Stimulated activated CD4-positive, alpha-beta T cell treated with anti-CD3 and anti-CD28 coated beads, Interleukin-2, amount 100 ng/mL, for 4 hours (primary cell): ENCODE measurements around the gene TTC13.

ENCODE experiments used
- DNase-seq: peaks from one replicate; pipeline ENCODE4 v3.0.0-alpha.2; 2020; ENCODE audit warnings: low read depth

Gene TTC13

DNA sequence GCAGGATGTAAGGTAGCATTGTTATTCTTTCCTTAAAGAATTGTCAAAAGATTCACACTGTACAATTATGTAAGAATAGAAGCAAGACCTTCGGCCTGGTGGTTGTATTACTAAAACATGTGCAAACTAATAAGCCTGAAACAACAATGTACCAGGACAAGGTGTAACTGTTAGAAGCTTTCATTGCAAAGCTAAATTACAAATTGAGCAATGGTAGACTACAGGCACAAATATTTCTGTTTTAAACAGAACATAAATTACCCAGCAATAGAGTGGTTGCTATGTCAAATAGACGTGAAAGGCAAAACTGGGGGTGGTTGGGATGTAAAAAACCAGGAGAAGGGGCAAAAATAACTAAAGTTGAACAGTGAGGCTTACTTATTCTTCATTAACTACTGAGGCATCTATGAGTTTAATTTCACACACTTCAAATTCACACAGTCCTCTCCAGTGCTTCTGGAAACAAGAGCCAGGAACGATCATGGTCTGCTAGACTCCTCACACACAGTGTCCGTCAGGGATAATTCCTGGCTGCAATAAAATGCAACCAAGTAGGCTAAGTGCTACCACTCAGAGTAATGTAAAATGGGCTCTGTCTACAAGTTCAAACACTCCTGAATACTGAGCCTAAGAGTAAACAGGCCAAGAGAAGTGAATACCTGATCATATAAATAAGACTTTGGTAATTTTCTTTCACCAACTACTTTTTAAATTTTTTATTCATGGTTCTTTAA is 71.0 kb downstream of the TTC13 start:
- DNase-seq: no peak

DNA sequence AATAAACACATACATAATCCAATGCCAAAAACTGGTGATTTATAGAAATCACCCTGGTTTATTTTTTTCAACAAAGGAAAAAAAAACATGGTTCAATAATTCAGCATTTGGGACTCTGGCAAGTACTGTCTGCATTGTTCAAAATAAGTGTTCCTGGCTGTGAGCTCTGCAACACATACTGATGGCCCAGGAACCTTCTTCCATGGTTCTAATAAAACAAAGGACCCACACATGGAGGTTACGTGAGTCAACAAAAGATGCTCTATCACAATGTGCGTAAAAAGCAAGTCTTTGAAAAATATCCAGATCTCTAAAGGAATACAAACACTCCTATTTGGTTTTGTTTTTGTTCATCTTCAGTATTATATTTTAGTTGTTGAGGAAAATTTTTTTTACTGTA is 72.4 kb downstream of the TTC13 start:
- no peak for DNase-seq

DNA sequence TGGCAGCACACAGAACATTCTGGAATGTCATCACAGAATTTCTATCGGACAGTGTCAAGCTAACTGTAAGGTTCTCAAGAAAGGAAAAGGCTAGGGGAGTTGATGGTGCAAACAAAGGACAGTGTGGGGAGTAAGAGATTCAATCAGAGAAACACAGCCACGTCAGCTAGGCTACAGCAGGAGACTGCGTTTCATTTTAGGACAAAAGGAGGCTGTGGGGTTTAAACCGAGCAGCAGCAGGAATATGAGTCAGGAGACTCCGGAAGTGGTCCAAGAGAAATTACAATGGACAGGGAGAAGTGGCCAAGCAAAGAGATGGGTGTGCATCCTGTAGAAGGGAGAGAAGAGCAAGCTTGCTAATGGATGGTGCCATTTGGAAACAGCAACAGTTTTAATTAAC is 72.9 kb downstream of the TTC13 start:
- no peak for DNase-seq

DNA sequence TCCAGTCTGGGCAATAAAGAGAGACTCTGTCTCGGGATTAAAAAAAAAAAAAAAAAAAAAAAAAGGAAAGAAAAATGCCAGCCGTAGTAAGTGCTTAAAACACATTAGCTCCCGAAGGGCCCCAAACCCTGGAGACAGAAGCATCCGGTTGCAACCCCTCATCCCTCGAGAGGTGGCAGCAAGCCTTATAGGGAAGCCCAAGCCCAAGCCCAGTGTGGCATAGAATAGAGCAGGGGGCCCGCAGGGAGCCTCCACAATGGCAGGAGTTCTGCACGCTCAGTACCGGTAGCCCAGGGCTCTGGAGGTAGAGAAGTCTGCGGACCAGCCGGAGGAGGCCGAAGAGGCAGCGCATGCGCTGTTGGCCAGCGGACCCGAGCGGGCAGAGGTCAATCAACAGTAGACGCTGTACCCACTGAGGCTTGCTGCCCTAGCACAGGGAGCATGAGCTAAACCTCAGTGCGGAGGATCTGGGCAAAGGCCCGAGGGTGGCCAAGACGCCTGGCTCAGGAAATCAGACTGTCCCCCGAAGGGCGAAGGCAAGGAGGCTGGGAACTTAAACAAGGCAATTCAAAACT is 76.2 kb downstream of the TTC13 start:
- DNase-seq: no peak

DNA sequence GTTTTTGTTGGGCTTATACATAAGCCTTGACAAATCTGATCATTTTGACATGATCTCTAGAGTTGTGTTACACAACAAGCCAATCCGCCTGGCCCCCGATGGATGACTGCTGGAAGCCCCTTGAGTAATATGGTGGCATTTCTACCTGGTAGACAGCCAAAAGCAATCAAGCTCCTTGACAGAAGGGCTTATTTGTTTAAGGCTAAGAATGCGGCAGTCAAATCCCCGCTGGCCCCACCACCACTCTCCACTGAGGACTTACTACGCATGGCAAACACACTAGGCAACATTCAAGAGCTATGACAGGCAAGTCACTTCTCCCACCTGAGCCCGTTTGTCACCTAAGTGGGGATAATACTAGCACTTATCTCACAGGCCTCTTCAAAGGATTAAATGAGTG is 77.0 kb downstream of the TTC13 start:
- DNase-seq: no peak

DNA sequence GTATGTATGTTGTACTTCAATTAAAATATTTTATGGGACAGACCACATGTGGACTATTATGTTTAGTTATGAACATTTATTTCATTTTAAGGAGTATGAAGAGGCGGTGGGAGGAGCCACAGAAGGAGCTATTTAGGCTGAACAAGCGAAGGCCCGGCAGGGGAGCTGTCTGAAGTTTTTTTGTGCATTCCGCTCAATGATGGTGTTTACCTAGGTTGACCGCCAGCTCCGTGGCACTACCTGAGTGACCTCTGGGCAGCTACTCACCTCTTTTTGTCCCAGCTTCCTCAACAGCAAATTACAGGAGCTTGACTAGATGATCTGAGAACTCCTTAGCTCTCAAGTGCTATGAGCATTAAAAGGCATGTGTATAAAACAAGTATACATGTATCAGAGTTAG is 77.7 kb downstream of the TTC13 start:
- DNase-seq: no peak

DNA sequence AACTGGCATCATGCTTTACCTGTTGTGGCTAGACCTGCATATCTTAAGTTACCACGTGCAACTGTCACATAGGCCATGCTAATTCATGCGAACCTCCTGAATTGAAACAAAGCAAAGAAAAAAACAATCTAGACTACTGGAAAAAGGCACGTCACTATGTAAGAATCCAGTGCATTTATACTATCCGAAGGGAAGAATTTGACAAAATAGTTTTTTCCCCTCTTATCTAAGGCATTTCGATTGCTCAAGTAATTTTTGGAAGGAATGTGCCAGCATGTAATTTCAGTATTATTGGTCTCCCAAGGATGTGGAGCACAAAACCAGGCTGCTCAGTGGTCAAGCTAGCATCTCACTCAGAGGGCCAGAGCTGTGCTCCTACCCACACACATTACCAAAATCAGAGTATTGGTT is 78.8 kb downstream of the TTC13 start:
- DNase-seq: no peak

DNA sequence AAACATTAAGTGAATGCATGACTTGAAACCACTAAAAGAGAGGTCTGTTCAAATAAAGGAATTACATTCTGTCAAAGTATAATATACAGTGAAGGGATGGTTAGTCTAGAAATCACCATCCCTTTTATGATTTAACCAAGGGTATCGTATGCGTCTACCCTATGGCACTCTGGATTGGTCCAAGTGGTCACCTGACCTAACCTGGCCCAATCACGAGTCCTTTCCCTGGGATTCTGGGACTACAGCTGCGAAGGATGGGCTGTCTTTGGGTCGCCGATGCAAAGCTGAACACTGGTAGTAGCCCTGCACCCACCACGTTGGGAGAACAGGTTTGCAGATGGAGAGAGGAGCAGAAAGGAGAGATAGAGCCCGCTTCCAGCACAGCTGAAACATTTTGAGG is 79.9 kb downstream of the TTC13 start:
- DNase-seq: no peak

DNA sequence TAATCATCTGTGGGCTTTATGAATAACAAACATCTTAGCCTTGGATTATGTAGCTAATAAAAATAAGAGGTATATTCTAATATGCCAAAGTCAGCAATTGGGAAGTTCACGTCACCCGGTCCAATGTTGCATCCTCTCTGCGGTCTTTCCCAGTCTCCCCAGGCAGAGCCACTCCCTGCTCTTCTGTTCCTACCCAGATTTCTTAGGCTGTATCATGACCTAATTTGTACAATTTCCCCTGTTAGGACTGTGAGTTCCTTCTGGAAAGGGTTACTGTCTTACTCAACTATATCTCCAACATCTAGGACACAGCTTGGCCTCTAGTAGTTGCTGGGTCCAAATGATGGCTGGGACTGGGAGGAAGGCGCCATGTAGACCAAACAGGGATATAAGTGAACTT is 80.5 kb downstream of the TTC13 start:
- no peak for DNase-seq

DNA sequence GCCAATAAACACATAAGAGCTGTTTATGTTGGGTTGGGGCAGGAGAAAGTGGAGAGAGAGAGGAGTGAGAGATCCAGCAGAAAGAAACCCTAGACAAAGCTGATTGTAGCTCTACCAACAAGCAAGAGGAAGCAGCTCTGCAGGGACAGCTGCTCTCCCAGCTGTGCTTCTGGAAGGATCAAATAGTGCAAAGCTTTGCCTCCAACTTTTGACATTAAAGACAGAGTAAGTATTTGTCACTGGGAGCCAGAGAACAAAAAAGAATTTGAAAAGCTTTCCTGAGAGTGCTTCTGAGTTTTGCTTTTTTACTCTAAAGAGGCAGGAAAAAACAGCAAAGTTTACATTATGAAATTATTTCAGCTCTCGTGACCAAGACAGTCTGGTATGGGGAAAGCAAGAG is 81.9 kb downstream of the TTC13 start:
- DNase-seq: no peak

DNA sequence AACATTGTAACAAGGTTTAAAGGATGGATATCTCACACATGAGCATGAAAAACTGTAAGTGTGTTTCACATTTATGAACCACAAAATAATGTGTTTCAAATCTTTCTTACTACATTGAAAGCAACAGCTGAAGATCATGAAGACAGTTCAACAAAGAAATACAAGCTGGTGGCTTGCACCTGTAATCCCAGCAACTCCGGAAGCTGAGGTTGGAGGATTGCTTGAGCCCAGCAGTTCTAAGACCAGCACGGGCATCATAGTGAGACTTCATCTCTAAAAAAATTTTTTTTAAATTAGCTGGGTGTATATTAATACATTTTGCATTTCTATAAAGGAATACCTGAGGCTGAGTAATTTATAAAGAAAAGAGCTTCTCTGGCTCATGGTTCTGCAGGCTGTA is 83.2 kb downstream of the TTC13 start:
- no peak for DNase-seq

DNA sequence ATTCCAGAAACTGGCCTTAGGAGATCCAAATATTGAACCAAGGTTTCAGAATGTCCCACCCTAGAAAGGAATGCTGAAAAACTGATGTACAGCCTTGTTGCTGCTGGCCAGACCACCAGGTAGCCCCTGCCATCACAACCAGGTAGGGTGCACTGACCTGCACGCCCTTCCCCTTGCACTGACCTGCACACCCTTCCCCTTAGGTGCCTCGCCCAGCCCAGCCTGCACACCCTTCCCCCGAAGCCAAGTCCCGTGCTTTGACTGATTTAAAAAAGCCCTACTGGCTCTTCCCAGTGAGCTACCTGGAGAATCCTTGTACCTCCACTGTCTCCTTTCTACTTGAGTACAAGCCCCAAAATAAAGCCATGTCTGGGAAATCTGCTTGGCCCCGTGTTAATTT is 84.0 kb downstream of the TTC13 start:
- DNase-seq: no peak

DNA sequence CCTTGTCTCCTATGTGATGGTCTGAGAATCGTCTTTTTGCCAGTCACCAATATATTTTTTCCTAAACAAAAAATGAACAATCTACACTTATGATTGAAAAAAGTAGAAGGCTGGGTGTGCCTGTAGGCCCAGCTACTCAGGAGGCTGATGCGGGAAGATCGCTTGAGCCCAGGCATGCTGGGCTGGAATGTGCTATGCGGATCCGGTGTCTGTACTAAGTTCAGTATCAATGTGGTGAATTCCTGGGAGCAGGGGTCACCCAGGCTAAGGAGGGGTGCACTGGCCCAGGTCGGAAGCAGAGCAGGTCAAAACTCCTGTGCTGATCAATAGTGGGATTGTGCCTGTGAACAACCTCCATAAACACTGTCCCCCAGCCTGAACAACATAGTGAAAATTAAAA is 84.6 kb downstream of the TTC13 start:
- no peak for DNase-seq

DNA sequence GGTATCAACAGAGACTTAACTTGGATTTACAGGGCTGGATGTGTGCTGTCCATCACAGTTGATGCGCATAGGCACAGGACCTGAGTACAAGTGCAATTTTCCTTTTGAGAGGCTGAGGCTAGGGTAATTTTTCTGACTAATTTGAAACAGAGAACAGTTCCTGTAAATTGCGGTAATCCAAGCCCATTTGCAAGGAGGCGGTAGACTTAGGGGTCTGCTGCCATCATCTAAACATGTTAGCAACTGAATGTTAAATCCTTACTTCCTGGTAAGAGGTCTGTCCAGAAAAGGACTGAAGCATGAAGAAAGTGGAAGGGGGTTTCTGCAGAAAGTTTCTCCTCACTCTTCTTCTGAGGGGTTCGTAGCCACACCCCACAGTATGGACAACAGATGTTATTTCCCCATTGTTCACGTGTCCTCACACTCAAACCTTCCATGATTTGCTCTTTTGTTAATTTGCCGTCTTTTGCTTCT is 86.6 kb downstream of the TTC13 start:
- no peak for DNase-seq

DNA sequence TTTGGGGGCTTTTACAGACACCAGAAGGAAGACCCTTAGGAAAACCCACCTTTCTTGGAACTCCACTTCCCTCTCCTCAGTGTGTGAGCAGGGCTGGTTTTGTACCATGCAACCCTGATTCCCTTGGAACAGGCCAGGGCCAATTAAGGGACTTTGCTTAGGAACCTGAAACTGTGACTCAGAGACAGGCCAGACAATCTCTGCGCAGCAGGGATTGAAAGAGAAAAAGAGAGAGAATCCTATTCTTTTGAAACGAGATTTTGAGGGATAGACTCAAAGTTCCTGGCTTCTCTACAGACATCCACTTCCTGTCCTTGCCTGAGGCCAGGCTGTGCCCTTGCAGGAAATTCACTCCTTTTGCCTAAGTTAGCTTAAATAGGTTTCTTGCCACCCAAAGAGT is 87.2 kb downstream of the TTC13 start:
- DNase-seq: no peak

DNA sequence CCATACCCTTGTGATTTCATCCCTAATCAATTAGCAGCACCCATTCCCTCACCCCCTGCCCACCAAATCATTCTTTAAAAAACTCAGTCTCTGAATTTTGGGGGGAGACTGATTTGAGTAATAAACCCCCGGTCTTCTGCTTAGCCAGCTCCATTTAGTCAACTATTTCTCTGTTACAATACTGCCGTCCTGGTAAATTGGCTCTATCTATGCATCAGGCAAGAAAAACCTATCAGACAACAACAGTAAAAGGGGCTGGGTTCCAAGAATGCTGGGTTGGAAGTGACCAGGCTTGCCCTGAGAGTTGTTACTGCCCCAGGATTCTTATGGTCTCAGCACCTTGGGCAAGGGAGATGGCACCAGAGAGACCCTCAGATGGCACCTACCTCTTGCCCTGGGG is 94.0 kb downstream of the TTC13 start:
- DNase-seq: no peak

DNA sequence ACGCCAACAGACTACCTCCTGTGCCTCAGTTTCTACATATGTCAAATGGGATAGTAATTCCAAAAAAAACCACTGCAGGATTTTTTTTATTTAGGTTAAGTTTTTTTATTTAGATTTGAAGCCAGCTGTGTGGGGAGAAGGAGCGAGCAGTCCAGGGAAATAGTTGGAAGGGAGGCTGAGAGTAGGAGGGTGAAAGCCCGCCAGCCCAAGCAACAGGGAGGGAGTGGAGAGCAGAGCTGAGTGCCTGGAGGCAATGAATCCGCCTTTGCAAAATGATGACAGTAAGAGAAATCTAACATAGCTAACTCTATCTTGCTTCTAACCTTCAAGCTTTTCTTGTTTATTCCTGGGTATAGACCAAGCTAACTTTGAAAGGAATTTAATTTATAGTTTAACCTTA is 94.7 kb downstream of the TTC13 start:
- DNase-seq: no peak

DNA sequence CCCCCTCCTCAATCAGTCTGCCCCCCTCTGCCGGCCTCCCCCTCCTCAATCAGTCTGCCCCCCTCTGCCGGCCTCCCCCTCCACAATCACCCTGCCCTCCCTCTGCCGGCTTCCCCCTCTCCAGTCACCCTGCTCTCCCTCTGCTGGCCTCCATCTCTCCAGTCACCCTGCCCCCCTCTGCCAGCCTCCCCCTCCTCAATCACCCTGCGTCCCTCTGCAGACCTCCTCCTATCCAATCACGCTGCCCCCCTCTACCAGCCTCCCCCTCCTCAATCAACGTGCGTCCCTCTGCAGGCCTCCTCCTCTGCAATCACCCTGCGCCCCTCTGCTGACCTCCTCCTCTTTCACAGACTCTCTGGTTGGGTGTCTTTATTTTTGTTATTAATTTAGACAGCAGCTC is 98.9 kb downstream of the TTC13 start:
- DNase-seq: no peak

DNA sequence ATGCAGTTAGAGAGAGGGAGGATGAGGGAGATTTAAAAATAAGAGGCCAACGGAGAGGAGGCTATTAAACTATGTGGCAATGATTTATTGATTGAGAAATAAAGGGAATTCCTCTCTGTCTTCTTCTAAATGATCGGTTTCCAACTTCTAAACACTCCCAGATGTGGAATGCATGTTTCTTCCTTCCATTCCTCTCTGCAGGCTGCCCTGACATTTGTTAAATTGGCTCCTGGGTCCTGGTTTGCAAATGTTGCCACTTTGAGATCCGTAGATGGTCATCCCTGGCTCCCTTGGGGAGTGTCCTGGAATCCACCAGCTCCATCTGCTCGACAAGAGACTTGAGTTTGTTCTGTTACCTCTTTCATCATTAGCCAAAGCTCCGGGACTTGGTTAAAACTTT is 100.1 kb downstream of the TTC13 start:
- no peak for DNase-seq

DNA sequence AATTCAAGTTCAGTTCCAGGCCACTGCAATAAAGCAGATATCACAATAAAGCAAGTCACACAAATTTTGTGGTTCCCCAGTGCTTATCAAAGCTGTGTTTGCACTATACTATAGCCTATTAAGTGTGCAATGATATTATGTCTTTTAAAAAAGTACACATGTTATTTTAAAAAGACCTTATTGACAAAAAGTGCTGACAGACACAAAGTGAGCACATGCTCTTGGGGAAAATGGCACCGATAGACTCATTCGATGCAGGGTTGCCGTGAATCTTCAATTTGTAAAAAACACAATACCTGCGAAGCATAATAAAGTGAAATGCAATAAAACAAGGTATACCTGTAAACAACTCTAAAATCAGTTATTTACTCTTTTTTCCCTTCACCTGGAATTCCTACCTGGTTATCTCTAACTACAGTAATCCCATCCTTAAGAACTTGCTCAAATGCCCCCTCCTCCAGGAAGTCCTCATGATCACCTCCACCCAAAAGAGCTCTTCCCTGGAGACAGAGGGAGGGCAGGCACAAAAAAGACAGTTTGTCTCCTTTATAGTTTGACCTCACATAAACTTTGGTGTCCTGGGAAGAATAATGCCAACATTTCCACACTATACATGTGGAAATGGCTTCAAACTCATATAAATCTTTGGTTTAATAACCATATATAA is 100.6 kb downstream of the TTC13 start:
- no peak for DNase-seq

DNA sequence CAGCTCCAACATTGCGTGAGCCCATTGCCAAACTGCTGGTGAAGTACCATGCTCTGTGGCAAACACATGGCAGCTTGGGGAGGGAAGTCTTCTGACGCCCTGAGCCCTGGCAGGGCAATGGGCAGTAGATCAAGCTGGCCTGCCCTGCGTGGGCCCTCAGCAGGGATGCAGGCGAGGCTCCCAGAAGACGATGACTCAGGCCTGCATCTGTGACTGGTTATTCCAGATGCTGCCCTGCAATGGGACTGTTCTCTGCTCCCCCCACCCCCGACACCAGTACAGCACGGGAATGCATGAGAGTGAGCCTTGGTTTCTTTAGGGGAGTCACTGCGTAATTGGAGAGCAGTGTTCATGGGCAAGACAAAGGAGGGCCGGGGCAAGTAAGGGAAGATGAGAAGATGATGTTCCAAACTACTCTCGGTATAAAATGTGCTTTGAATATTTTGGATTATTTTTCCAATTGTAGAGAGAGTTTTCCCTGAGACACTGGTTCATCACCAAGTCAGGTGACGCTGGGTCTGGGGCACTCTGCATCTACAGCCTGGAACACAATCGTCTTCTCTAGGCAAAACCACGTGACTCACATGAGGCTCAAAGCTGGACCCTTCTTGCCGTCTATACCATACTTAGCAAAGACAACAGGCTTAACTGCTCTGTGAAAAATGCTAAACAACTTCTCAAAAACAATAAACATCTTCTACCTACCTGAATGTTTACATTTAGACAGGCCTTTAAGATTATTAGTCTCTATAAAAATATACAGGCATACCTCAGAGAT is 101.3 kb downstream of the TTC13 start:
- no peak for DNase-seq

DNA sequence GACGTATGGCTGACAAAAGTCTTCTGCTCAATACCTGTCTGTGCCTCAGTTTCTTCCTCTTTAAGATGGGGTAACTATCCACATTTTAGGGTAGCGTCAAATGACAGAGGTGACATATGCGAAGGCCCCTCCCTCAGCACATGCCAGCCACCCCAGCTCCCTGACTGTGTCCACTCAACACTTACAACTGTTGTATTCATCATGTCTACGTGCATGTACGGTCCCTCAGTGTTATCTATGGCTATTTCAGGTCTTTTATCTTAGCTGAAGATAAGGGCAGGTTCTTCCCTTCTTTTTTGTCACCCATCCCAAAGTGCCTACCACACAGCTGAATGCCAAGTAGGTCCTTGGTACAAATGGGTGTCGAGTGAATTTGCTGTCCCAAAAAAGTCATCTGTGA is 102.0 kb downstream of the TTC13 start:
- no peak for DNase-seq

DNA sequence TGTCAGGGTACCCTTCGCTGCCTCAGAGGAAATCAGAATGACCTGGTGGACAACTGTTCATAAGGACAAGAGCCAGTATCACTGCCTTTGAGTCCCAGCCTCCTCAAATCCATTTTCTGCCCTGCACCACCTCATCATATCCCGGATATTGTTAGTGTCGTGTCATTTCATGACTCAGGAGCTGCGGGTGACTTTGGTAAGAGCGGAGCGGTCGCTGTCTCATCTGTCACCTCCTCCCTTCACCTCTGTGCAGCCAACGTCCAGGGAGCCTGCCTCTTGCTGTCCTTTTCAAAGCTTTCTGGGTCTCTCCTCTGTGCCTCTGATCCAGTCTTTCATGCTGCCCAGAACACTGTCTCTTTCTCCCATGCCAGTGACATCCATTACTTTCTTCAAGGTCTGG is 103.3 kb downstream of the TTC13 start:
- DNase-seq: no peak
